Lower leg skin (tissue), 4 donors: ENCODE measurements around the gene MYBPH. TPM values are rescaled to one million over a fixed set of nuclear protein-coding genes. Genes with fewer than 3 reads are reported as not detected.

Source experiments
- DNase-seq, 2 donors: peaks; one replicate each; pipeline ENCODE4 v3.0.0-alpha.2; 2019; ENCODE audit warnings: low spot score in 2 of 2
- H3K4me3 ChIP-seq: fragments of 200-600 bp; sonication (generic); 2 replicates; pipeline ENCODE4 v1.5.1; 2017; ENCODE audit warnings: mild to moderate bottlenecking, low read depth; ENCODE audit not compliant: poor library complexity, severe bottlenecking
- CTCF ChIP-seq, 3 donors: fragments of 450-650 bp; IDR thresholded peaks; one replicate each; pipeline ENCODE4 v1.5.1; 2016; ENCODE audit warnings: antibody characterized with exemption in 3 of 3, mild to moderate bottlenecking in 3 of 3, moderate library complexity in 2 of 3
- POLR2A ChIP-seq, 2 donors: fragments of 450-650 bp; IDR thresholded peaks; one replicate each; pipeline ENCODE4 v1.6.1; 2016 to 2017; ENCODE audit warnings: antibody characterized with exemption in 2 of 2, mild to moderate bottlenecking in 1 of 2, moderate library complexity in 1 of 2
- WGBS, 2 donors: methylation state at CpG; one replicate each; pipeline ENCODE4 v1.1.5; 2018; 5-methylcytosine and 5-hydroxymethylcytosine counted together
- intact Hi-C: fragments of 100-400 bp; cut with DNase I; formaldehyde crosslinking; loops from one replicate; pipeline ENCODE4 v1.15.0; 2023; ENCODE audit warnings: low total_unique reads
- total RNA-seq, 4 donors: library from RNA; depleted of rRNA; stranded (reverse); fragments of >200 nt; gene quantifications; one replicate each; pipeline ENCODE4 v1.1.0, GENCODE V29; 2016

Gene MYBPH
- total RNA-seq, 4 donors from 2014 or later = not detected

- no peak for DNase-seq
- TF ChIP-seq POLR2A (IDR thresholded peaks at IDR 0.05) (no peak), CTCF (IDR thresholded peaks at IDR 0.05) (no peak)
- intact Hi-C loops = no loop called here
- 56 to 61% methylated on average over 9 of the region's 9 CpGs for WGBS, 2 donors
- no peak overlapping the region for H3K4me3 ChIP-seq
These were observed 1.9 kb upstream of the MYBPH start for GRCh38 chr1:203177470-203178039.

- intact Hi-C loops = no loop called here
- H3K4me3 ChIP-seq = no peak overlapping the region
- 90 to 91% methylated on average over 6 of the region's 6 CpGs for WGBS, 2 donors
- no peak for TF ChIP-seq POLR2A (IDR thresholded peaks at IDR 0.05)
- no peak for TF ChIP-seq CTCF (IDR thresholded peaks at IDR 0.05)
- no peak for DNase-seq
These were observed 1.4 kb upstream of the MYBPH start for GRCh38 chr1:203177036-203177405.

- DNase-seq = no peak
- TF ChIP-seq POLR2A (IDR thresholded peaks at IDR 0.05) = no peak
- no peak for TF ChIP-seq CTCF (IDR thresholded peaks at IDR 0.05)
- no peak overlapping the region for H3K4me3 ChIP-seq
- intact Hi-C loops = no loop called here
- WGBS, 2 donors = 90 to 95% methylated on average over 9 of the region's 9 CpGs
These were observed 828 bp upstream of the MYBPH start for GRCh38 chr1:203176273-203177035.

GRCh38 chr1:203175827-203176241, 208 bp upstream of the MYBPH start:
- WGBS, 2 donors = 75 to 80% methylated on average over 9 of the region's 9 CpGs
- DNase-seq = no peak
- H3K4me3 ChIP-seq = no peak overlapping the region
- no peak for TF ChIP-seq POLR2A (IDR thresholded peaks at IDR 0.05)
- no peak for TF ChIP-seq CTCF (IDR thresholded peaks at IDR 0.05)
- intact Hi-C loops = no loop called here

GRCh38 chr1:203174324-203174985, 1.2 kb downstream of the MYBPH start:
- WGBS, 2 donors = 86 to 87% methylated on average over 12 of the region's 12 CpGs
- no peak for DNase-seq
- intact Hi-C loops = no loop called here
- TF ChIP-seq POLR2A (IDR thresholded peaks at IDR 0.05) (no peak), CTCF (IDR thresholded peaks at IDR 0.05) (no peak)
- no peak overlapping the region for H3K4me3 ChIP-seq
